GM21786 (cell line): ENCODE data around the gene UBE2U.

Experiments
- ATAC-seq: cut with Tn5 transposase; IDR thresholded peaks from one replicate; pipeline ENCODE4 v1.9.1; 2021; ENCODE audit not compliant: unreplicated experiment

Gene UBE2U

GRCh38 chr1:64290420-64290819, 87.0 kb downstream of the UBE2U start:
- ATAC-seq, result no peak

- ATAC-seq, result no peak
Measured at GRCh38 chr1:64291931-64292330, 88.5 kb downstream of the UBE2U start.

- ATAC-seq, result no peak
Measured at GRCh38 chr1:64292399-64292798, 89.0 kb downstream of the UBE2U start.

GRCh38 chr1:64293820-64294219, 90.4 kb downstream of the UBE2U start:
- ATAC-seq, result no peak

- ATAC-seq, result no peak
Measured at GRCh38 chr1:64295136-64295535, 91.7 kb downstream of the UBE2U start.

GRCh38 chr1:64295561-64295960, 92.1 kb downstream of the UBE2U start:
- no peak for ATAC-seq

- no peak for ATAC-seq
Measured at GRCh38 chr1:64296459-64296858, 93.0 kb downstream of the UBE2U start.

- ATAC-seq, result no peak
Measured at GRCh38 chr1:64302194-64302593, 98.8 kb downstream of the UBE2U start.

- ATAC-seq, result no peak
Measured at GRCh38 chr1:64302971-64303370, 99.5 kb downstream of the UBE2U start.

GRCh38 chr1:64304823-64305222, 101.4 kb downstream of the UBE2U start:
- no peak for ATAC-seq

GRCh38 chr1:64308866-64309265, 105.4 kb downstream of the UBE2U start:
- no peak for ATAC-seq

GRCh38 chr1:64309431-64309831, 106.0 kb downstream of the UBE2U start:
- no peak for ATAC-seq

GRCh38 chr1:64310760-64311159, 107.3 kb downstream of the UBE2U start:
- ATAC-seq, result no peak

GRCh38 chr1:64312431-64312830, 109.0 kb downstream of the UBE2U start:
- no peak for ATAC-seq

- no peak for ATAC-seq
Measured at GRCh38 chr1:64315402-64315801, 112.0 kb downstream of the UBE2U start.
